ENCODE results near the gene CSNK1G3. TPM values are rescaled to one million over a fixed set of nuclear protein-coding genes. Genes with fewer than 3 reads are reported as not detected.

The CSNK1G3 gene
- total RNA-seq, 2 experiments from 2014 or later: 87.2 to 92.3 TPM

GRCh38 chr5:123503299-123503698 lies 8.7 kb upstream of the CSNK1G3 start:
- CTCF ChIA-PET: no interaction called here
- intact Hi-C loops (cut with DNase I, micrococcal nuclease): no loop called here
- no peaks in the 10 kb centered on the region for H3K4me1 ChIP-seq (ENCODE audit: insufficient read depth, low read length)
- POLR2A ChIA-PET: interaction anchor here (0.8 to 1.2 kb wide), 2 partner anchors 9 to 80 kb away, joined by 3 to 4 read pairs; partner anchors contain the start of genes CEP120 and CSNK1G3
- Mint-ChIP-seq H3K27ac (no peak overlapping the region), H3K4me3 (no peak overlapping the region), H3K27me3 (peaks cover 7% of the 10 kb centered on the region), H3K4me1 (ENCODE audit: low read depth) (peaks cover 5% of the 10 kb centered on the region), H3K36me3 (ENCODE audit: low read depth) (no peaks in the 10 kb centered on the region), H3K9me3 (no peaks in the 10 kb centered on the region)
- H3K9me3 ChIP-seq (ENCODE audit: control insufficient read depth in 1 of 2, insufficient read depth in 1 of 2, low read length in 2 of 2): no peaks in the 10 kb centered on the region
- TF ChIP-seq, protein P1, sequence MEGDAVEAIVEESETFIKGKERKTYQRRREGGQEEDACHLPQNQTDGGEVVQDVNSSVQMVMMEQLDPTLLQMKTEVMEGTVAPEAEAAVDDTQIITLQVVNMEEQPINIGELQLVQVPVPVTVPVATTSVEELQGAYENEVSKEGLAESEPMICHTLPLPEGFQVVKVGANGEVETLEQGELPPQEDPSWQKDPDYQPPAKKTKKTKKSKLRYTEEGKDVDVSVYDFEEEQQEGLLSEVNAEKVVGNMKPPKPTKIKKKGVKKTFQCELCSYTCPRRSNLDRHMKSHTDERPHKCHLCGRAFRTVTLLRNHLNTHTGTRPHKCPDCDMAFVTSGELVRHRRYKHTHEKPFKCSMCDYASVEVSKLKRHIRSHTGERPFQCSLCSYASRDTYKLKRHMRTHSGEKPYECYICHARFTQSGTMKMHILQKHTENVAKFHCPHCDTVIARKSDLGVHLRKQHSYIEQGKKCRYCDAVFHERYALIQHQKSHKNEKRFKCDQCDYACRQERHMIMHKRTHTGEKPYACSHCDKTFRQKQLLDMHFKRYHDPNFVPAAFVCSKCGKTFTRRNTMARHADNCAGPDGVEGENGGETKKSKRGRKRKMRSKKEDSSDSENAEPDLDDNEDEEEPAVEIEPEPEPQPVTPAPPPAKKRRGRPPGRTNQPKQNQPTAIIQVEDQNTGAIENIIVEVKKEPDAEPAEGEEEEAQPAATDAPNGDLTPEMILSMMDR (IDR thresholded peaks at IDR 0.05): no peak
- H3K36me3 ChIP-seq (ENCODE audit: insufficient read depth, low read length): no peaks in the 10 kb centered on the region
- no peak for ATAC-seq (ENCODE audit: poor library complexity)
- DNase-seq: no peak
- H3K27ac ChIP-seq (ENCODE audit: low read depth in 1 of 2, low read length in 2 of 2): no peak overlapping the region
- H3K4me3 ChIP-seq (ENCODE audit: low read length): no peak overlapping the region
- no peaks in the 10 kb centered on the region for H3K27me3 ChIP-seq (ENCODE audit: control insufficient read depth in 1 of 2, insufficient read depth in 2 of 2, low read length in 2 of 2)

DNA sequence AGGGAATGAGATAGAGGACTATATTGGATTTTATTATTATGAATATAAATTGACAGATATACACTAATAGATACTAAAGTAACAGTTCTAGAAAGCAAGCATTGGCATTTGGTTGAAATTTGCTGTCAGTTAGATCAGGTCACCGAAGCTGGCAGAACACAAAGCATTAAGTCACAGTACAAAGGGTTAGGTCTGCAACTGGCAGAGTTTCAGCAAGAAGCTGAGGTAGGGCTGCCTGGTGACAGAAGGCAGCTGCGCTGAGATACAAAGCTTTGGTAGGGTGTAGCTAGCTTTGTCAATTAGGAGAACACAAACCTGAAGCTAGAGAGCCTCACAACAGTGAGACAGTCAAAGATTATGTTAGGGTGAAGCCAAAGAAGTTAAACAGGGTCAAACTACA lies 6.3 kb upstream of the CSNK1G3 start:
- intact Hi-C loops (cut with DNase I, micrococcal nuclease): no loop called here
- peaks cover 5% of the 10 kb centered on the region for H3K4me1 Mint-ChIP-seq (ENCODE audit: low read depth)
- no peaks in the 10 kb centered on the region for H3K36me3 Mint-ChIP-seq (ENCODE audit: low read depth)
- DNase-seq (no peak), ATAC-seq (ENCODE audit: poor library complexity) (no peak)
- no peak overlapping the region for H3K27ac Mint-ChIP-seq
- peaks cover 7% of the 10 kb centered on the region for H3K27me3 Mint-ChIP-seq
- POLR2A ChIA-PET: interaction anchor here (0.9 to 4.3 kb wide), 3 partner anchors 16 to 82 kb away, joined by 3 to 45 read pairs (median 4); partner anchors contain the start of gene CEP120
- TF ChIP-seq, protein P1 (IDR thresholded peaks at IDR 0.05): no peak
- H3K9me3 Mint-ChIP-seq: no peaks in the 10 kb centered on the region
- no peaks in the 10 kb centered on the region for H3K36me3 ChIP-seq (ENCODE audit: insufficient read depth, low read length)
- no peaks in the 10 kb centered on the region for H3K27me3 ChIP-seq (ENCODE audit: control insufficient read depth in 1 of 2, insufficient read depth in 2 of 2, low read length in 2 of 2)
- no peak overlapping the region for H3K27ac ChIP-seq (ENCODE audit: low read depth in 1 of 2, low read length in 2 of 2)
- CTCF ChIA-PET: no interaction called here
- H3K4me3 Mint-ChIP-seq: no peak overlapping the region
- H3K9me3 ChIP-seq (ENCODE audit: control insufficient read depth in 1 of 2, insufficient read depth in 1 of 2, low read length in 2 of 2): no peaks in the 10 kb centered on the region
- H3K4me1 ChIP-seq (ENCODE audit: insufficient read depth, low read length): no peaks in the 10 kb centered on the region
- H3K4me3 ChIP-seq (ENCODE audit: low read length): no peak overlapping the region

- intact Hi-C loops (cut with DNase I, micrococcal nuclease): no loop called here
- Histone ChIP-seq H3K27ac (ENCODE audit: low read depth in 1 of 2, low read length in 2 of 2) (no peak overlapping the region), H3K27me3 (ENCODE audit: control insufficient read depth in 1 of 2, insufficient read depth in 2 of 2, low read length in 2 of 2) (no peaks in the 10 kb centered on the region), H3K36me3 (ENCODE audit: insufficient read depth, low read length) (no peaks in the 10 kb centered on the region), H3K9me3 (ENCODE audit: control insufficient read depth in 1 of 2, insufficient read depth in 1 of 2, low read length in 2 of 2) (no peaks in the 10 kb centered on the region), H3K4me1 (ENCODE audit: insufficient read depth, low read length) (peaks cover 10% of the 10 kb centered on the region), H3K4me3 (ENCODE audit: low read length) (no peak overlapping the region)
- TF ChIP-seq, protein P1 (IDR thresholded peaks at IDR 0.05): no peak
- ATAC-seq (ENCODE audit: poor library complexity) (no peak), DNase-seq (no peak)
- Mint-ChIP-seq H3K4me1 (ENCODE audit: low read depth) (peaks cover 18% of the 10 kb centered on the region), H3K4me3 (no peak overlapping the region), H3K27ac (no peak overlapping the region), H3K36me3 (ENCODE audit: low read depth) (peaks cover 6% of the 10 kb centered on the region), H3K27me3 (peaks cover 7% of the 10 kb centered on the region), H3K9me3 (no peaks in the 10 kb centered on the region)
- CTCF ChIA-PET: interaction anchor here (1.1 to 1.9 kb wide), 2 partner anchors 85 to 103 kb away, joined by 3 to 4 read pairs; partner anchors contain the start of gene CEP120
- POLR2A ChIA-PET: interaction anchor here (4.3 kb wide), 1 partner anchor 85 kb away, joined by 45 read pairs; the partner anchor contains the start of gene CEP120
Measured at GRCh38 chr5:123508441-123508840, 3.5 kb upstream of the CSNK1G3 start.

Data from CD4-positive, alpha-beta T cell (primary cell).